HG02938 (cell line): ENCODE data around the gene XIRP2.

ENCODE experiments used
- ATAC-seq: cut with Tn5 transposase; IDR thresholded peaks from one replicate; pipeline ENCODE4 v1.9.1; 2021; ENCODE audit warnings: mild to moderate bottlenecking, moderate library complexity; ENCODE audit not compliant: unreplicated experiment

XIRP2 gene

GRCh38 chr2:166888180-166888579 lies at the start of gene XIRP2:
TSS of gene XIRP2 (plus strand) at chr2:166888480. CDS start at chr2:166903483, 15,003 bp downstream.
- ATAC-seq, result no peak

GRCh38 chr2:166841152-166841551 lies 47.1 kb upstream of the XIRP2 start:
- ATAC-seq, result no peak

GRCh38 chr2:166841679-166842078 lies 46.6 kb upstream of the XIRP2 start:
- no peak for ATAC-seq

- no peak for ATAC-seq
These were observed 44.2 kb upstream of the XIRP2 start for GRCh38 chr2:166844111-166844510.

- no peak for ATAC-seq
These were observed 25.7 kb upstream of the XIRP2 start for GRCh38 chr2:166862468-166863132.

GRCh38 chr2:166867874-166868514 lies 20.3 kb upstream of the XIRP2 start:
- ATAC-seq, result no peak

- ATAC-seq, result no peak
These were observed 17.9 kb upstream of the XIRP2 start for GRCh38 chr2:166870346-166870745.

- no peak for ATAC-seq
These were observed 7.1 kb upstream of the XIRP2 start for GRCh38 chr2:166881177-166881576.

GRCh38 chr2:166882851-166883250 lies 5.4 kb upstream of the XIRP2 start:
- no peak for ATAC-seq

GRCh38 chr2:166891727-166892126 lies 3.4 kb downstream of the XIRP2 start:
- ATAC-seq, result no peak

GRCh38 chr2:166892397-166892796 lies 4.1 kb downstream of the XIRP2 start:
- ATAC-seq, result no peak

GRCh38 chr2:166895243-166895642 lies 7.0 kb downstream of the XIRP2 start:
- no peak for ATAC-seq

- ATAC-seq, result no peak
These were observed 9.4 kb downstream of the XIRP2 start for GRCh38 chr2:166897666-166898065.

GRCh38 chr2:166899676-166900075 lies 11.4 kb downstream of the XIRP2 start:
- no peak for ATAC-seq

- no peak for ATAC-seq
These were observed 12.4 kb downstream of the XIRP2 start for GRCh38 chr2:166900700-166901099.

- no peak for ATAC-seq
These were observed 13.1 kb downstream of the XIRP2 start for GRCh38 chr2:166901336-166901735.

GRCh38 chr2:166916987-166917386 lies 28.7 kb downstream of the XIRP2 start:
- no peak for ATAC-seq

- no peak for ATAC-seq
These were observed 29.1 kb downstream of the XIRP2 start for GRCh38 chr2:166917415-166917814.

- ATAC-seq, result no peak
These were observed 33.1 kb downstream of the XIRP2 start for GRCh38 chr2:166921261-166921896.

- ATAC-seq, result no peak
These were observed 36.7 kb downstream of the XIRP2 start for GRCh38 chr2:166924967-166925366.

- ATAC-seq, result no peak
These were observed 38.4 kb downstream of the XIRP2 start for GRCh38 chr2:166926657-166927056.

GRCh38 chr2:166932032-166932431 lies 43.8 kb downstream of the XIRP2 start:
- no peak for ATAC-seq
